ENCODE measurements around the gene DNAJC1.

DNAJC1 gene

GRCh38 chr10:21943633-21944265 is 59.8 kb downstream of the DNAJC1 start:
- no peaks in the 10 kb centered on the region for H3K27me3 ChIP-seq (replicated peaks; ENCODE audit: control insufficient read depth, insufficient read depth, low read length, poor library complexity, severe bottlenecking)
- H3K27ac ChIP-seq (ENCODE audit: insufficient read depth, low read length, poor library complexity, severe bottlenecking) = no peak overlapping the region
- no peaks in the 10 kb centered on the region for H3K4me1 ChIP-seq (ENCODE audit: control insufficient read depth, insufficient read depth, low read length, poor library complexity, severe bottlenecking)
- no peak overlapping the region for H3K4me3 ChIP-seq (ENCODE audit: insufficient read depth, low read depth, low read length, poor library complexity, severe bottlenecking)
- no peaks in the 10 kb centered on the region for H3K36me3 ChIP-seq (ENCODE audit: control insufficient read depth, insufficient read depth, low read length)
- no peaks in the 10 kb centered on the region for H3K9me3 ChIP-seq (ENCODE audit: control insufficient read depth, low read length)
- no peak for DNase-seq

GRCh38 chr10:21935439-21936023 is 68.0 kb downstream of the DNAJC1 start:
- Histone ChIP-seq H3K27me3 (replicated peaks; ENCODE audit: control insufficient read depth, insufficient read depth, low read length, poor library complexity, severe bottlenecking) (no peaks in the 10 kb centered on the region), H3K9me3 (ENCODE audit: control insufficient read depth, low read length) (peaks cover 10% of the 10 kb centered on the region), H3K27ac (ENCODE audit: insufficient read depth, low read length, poor library complexity, severe bottlenecking) (no peak overlapping the region), H3K36me3 (ENCODE audit: control insufficient read depth, insufficient read depth, low read length) (no peaks in the 10 kb centered on the region), H3K4me1 (ENCODE audit: control insufficient read depth, insufficient read depth, low read length, poor library complexity, severe bottlenecking) (no peaks in the 10 kb centered on the region), H3K4me3 (ENCODE audit: insufficient read depth, low read depth, low read length, poor library complexity, severe bottlenecking) (no peak overlapping the region)
- DNase-seq = no peak

GRCh38 chr10:21934307-21934706 is 69.2 kb downstream of the DNAJC1 start:
- peaks cover 10% of the 10 kb centered on the region for H3K9me3 ChIP-seq (ENCODE audit: control insufficient read depth, low read length)
- no peak for DNase-seq
- no peaks in the 10 kb centered on the region for H3K27me3 ChIP-seq (replicated peaks; ENCODE audit: control insufficient read depth, insufficient read depth, low read length, poor library complexity, severe bottlenecking)
- H3K4me3 ChIP-seq (ENCODE audit: insufficient read depth, low read depth, low read length, poor library complexity, severe bottlenecking) = no peak overlapping the region
- no peaks in the 10 kb centered on the region for H3K36me3 ChIP-seq (ENCODE audit: control insufficient read depth, insufficient read depth, low read length)
- no peak overlapping the region for H3K27ac ChIP-seq (ENCODE audit: insufficient read depth, low read length, poor library complexity, severe bottlenecking)
- H3K4me1 ChIP-seq (ENCODE audit: control insufficient read depth, insufficient read depth, low read length, poor library complexity, severe bottlenecking) = no peaks in the 10 kb centered on the region

DNA sequence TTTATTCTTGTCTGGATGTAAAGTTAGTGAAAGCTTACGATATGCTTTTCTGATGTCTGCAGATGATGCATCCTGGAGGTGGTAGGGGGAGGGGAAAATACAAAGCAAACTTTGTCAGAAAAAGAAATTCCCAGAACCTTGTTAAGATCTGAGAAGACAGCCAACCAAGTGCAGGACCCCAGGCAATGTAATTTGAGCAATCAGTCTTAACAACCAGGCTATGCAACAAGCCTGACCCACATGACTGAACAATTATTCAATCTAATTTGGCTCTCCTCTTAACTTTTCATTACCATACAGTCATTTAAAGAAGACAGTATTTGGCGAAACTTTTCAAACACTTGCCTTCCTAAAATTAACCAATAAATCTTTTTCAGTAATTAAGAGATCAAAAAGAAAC is 74.5 kb downstream of the DNAJC1 start:
- H3K4me3 ChIP-seq (ENCODE audit: insufficient read depth, low read depth, low read length, poor library complexity, severe bottlenecking) = no peak overlapping the region
- H3K36me3 ChIP-seq (ENCODE audit: control insufficient read depth, insufficient read depth, low read length) = no peaks in the 10 kb centered on the region
- no peak for DNase-seq
- no peaks in the 10 kb centered on the region for H3K27me3 ChIP-seq (replicated peaks; ENCODE audit: control insufficient read depth, insufficient read depth, low read length, poor library complexity, severe bottlenecking)
- H3K4me1 ChIP-seq (ENCODE audit: control insufficient read depth, insufficient read depth, low read length, poor library complexity, severe bottlenecking) = no peaks in the 10 kb centered on the region
- H3K9me3 ChIP-seq (ENCODE audit: control insufficient read depth, low read length) = no peaks in the 10 kb centered on the region
- no peak overlapping the region for H3K27ac ChIP-seq (ENCODE audit: insufficient read depth, low read length, poor library complexity, severe bottlenecking)

DNA sequence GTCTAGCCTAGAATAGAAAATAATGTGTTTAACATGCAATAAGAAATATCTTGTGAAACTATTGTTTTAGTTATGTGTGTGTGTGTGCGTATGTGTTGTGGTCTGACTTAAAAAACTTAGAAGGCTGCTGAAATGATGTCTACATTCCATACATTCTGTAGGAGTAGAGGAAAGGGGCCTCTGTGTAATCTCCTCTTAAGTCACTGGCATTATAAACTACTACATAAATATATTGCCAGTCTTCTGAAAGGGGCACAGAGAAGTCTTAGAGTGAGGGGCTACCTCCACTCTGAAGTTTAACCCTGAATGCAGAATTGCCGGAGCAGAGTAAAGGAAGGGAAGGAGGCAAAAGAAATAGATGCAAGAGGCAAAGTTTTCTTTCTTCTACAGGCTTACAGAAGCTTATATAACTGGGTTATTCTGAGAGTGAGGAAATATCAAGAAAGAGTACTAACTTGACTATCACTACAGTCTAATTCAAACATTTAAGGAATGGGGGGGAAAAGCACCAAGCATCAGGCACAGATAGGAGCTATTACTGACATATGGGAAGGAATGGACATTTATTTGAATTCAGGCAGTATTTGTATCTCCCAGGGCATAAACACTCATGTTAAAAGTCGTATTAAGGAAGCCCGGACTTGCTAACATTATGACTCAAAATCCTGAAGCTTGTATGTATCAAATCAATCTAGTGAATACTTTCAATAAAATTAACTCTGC is 75.7 kb downstream of the DNAJC1 start:
- Histone ChIP-seq H3K4me1 (ENCODE audit: control insufficient read depth, insufficient read depth, low read length, poor library complexity, severe bottlenecking) (no peaks in the 10 kb centered on the region), H3K27me3 (replicated peaks; ENCODE audit: control insufficient read depth, insufficient read depth, low read length, poor library complexity, severe bottlenecking) (no peaks in the 10 kb centered on the region), H3K27ac (ENCODE audit: insufficient read depth, low read length, poor library complexity, severe bottlenecking) (no peak overlapping the region), H3K9me3 (ENCODE audit: control insufficient read depth, low read length) (no peaks in the 10 kb centered on the region), H3K36me3 (ENCODE audit: control insufficient read depth, insufficient read depth, low read length) (no peaks in the 10 kb centered on the region), H3K4me3 (ENCODE audit: insufficient read depth, low read depth, low read length, poor library complexity, severe bottlenecking) (no peak overlapping the region)
- no peak for DNase-seq

DNA sequence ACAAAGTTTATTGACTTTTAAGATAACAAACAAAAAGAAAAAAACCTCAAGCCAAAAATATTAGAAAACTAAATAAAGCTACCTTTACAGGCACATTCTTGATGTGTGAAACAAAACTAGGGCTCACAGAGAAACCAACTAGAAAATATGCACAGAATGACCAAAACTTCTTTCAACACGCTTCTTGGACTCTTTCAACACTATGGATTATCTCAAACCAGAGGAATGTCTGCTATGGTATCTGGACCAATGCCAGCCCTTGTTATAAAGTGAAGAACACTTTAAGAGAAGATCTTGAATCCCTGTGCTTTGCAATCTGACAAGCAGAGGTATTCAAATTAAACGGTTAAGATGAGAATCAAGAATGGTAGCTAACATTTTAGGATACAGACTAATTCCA is 76.6 kb downstream of the DNAJC1 start:
- Histone ChIP-seq H3K27ac (ENCODE audit: insufficient read depth, low read length, poor library complexity, severe bottlenecking) (no peak overlapping the region), H3K4me3 (ENCODE audit: insufficient read depth, low read depth, low read length, poor library complexity, severe bottlenecking) (no peak overlapping the region), H3K36me3 (ENCODE audit: control insufficient read depth, insufficient read depth, low read length) (no peaks in the 10 kb centered on the region), H3K27me3 (replicated peaks; ENCODE audit: control insufficient read depth, insufficient read depth, low read length, poor library complexity, severe bottlenecking) (no peaks in the 10 kb centered on the region), H3K9me3 (ENCODE audit: control insufficient read depth, low read length) (no peaks in the 10 kb centered on the region), H3K4me1 (ENCODE audit: control insufficient read depth, insufficient read depth, low read length, poor library complexity, severe bottlenecking) (no peaks in the 10 kb centered on the region)
- DNase-seq = no peak

DNA sequence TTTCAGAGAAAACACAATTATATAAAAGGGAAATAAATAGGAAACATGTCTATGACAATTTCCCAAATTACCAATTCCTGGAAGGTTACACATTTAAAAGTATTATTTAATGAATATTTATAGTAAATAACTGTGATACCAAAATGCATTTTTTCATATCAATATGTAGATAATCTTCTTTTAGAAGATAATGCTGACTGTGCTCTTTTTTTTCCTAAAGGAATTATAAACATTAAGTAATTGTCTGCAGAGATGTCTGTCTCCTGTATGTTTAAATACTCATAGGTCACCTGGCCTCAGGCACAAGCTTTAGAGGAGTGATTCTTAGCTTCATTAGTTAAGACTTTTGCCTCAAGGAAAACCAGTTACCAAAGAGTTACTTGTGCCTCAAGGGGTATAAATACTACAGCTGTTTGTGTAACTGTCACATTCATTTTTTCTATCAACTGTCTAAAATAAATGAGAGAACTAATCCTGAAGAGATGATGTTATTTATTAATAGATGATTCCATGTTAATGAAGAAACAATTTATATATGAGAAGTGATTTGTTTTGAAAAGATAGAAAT is 77.1 kb downstream of the DNAJC1 start:
- H3K27me3 ChIP-seq (replicated peaks; ENCODE audit: control insufficient read depth, insufficient read depth, low read length, poor library complexity, severe bottlenecking) = no peaks in the 10 kb centered on the region
- H3K9me3 ChIP-seq (ENCODE audit: control insufficient read depth, low read length) = no peaks in the 10 kb centered on the region
- H3K27ac ChIP-seq (ENCODE audit: insufficient read depth, low read length, poor library complexity, severe bottlenecking) = no peak overlapping the region
- no peaks in the 10 kb centered on the region for H3K4me1 ChIP-seq (ENCODE audit: control insufficient read depth, insufficient read depth, low read length, poor library complexity, severe bottlenecking)
- H3K36me3 ChIP-seq (ENCODE audit: control insufficient read depth, insufficient read depth, low read length) = no peaks in the 10 kb centered on the region
- DNase-seq = no peak
- H3K4me3 ChIP-seq (ENCODE audit: insufficient read depth, low read depth, low read length, poor library complexity, severe bottlenecking) = no peak overlapping the region

DNA sequence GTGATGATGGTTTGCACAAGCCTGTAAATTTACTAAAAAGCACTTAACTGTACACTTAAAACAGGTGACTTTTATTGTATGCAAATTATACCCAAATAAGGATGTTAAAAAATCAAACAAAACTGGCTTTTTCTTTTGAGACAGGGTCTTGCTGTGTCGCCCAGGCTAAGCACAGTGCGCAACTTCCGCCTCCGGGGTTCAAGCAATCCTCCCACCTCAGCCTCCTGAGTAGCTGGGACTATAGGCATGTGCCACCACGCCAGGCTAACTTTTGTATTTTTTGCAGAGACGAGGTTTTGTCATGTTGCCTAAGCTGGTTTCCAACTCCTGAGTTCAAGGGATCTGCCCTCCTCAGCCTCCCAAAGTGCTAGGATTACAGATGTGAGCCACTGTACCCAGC is 77.7 kb downstream of the DNAJC1 start:
- H3K36me3 ChIP-seq (ENCODE audit: control insufficient read depth, insufficient read depth, low read length) = no peaks in the 10 kb centered on the region
- no peak for DNase-seq
- H3K4me3 ChIP-seq (ENCODE audit: insufficient read depth, low read depth, low read length, poor library complexity, severe bottlenecking) = no peak overlapping the region
- no peaks in the 10 kb centered on the region for H3K27me3 ChIP-seq (replicated peaks; ENCODE audit: control insufficient read depth, insufficient read depth, low read length, poor library complexity, severe bottlenecking)
- H3K27ac ChIP-seq (ENCODE audit: insufficient read depth, low read length, poor library complexity, severe bottlenecking) = no peak overlapping the region
- H3K4me1 ChIP-seq (ENCODE audit: control insufficient read depth, insufficient read depth, low read length, poor library complexity, severe bottlenecking) = no peaks in the 10 kb centered on the region
- no peaks in the 10 kb centered on the region for H3K9me3 ChIP-seq (ENCODE audit: control insufficient read depth, low read length)

DNA sequence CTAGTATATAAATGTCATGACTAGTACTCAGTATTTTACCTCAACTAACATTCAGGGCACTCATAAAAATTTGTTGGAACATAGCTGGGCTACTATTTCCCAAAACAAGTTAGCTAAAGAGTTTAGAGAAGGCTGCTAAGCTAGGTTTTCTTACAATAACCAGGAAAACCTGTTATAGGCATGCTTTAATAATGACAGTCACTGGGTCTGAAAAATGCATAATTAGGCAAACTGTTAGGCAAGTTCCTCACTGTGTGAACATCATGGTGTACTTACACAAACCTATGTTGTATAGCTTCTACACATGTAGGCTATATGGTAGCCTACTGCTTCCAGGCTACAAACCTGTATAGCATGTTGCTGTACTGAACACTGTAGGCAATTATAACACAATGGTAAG is 79.0 kb downstream of the DNAJC1 start:
- Histone ChIP-seq H3K4me3 (ENCODE audit: insufficient read depth, low read depth, low read length, poor library complexity, severe bottlenecking) (no peak overlapping the region), H3K4me1 (ENCODE audit: control insufficient read depth, insufficient read depth, low read length, poor library complexity, severe bottlenecking) (no peaks in the 10 kb centered on the region), H3K36me3 (ENCODE audit: control insufficient read depth, insufficient read depth, low read length) (no peaks in the 10 kb centered on the region), H3K9me3 (ENCODE audit: control insufficient read depth, low read length) (no peaks in the 10 kb centered on the region), H3K27ac (ENCODE audit: insufficient read depth, low read length, poor library complexity, severe bottlenecking) (no peak overlapping the region), H3K27me3 (replicated peaks; ENCODE audit: control insufficient read depth, insufficient read depth, low read length, poor library complexity, severe bottlenecking) (no peaks in the 10 kb centered on the region)
- no peak for DNase-seq

- H3K4me1 ChIP-seq (ENCODE audit: control insufficient read depth, insufficient read depth, low read length, poor library complexity, severe bottlenecking) = no peaks in the 10 kb centered on the region
- H3K4me3 ChIP-seq (ENCODE audit: insufficient read depth, low read depth, low read length, poor library complexity, severe bottlenecking) = no peak overlapping the region
- no peak for DNase-seq
- no peaks in the 10 kb centered on the region for H3K9me3 ChIP-seq (ENCODE audit: control insufficient read depth, low read length)
- no peaks in the 10 kb centered on the region for H3K36me3 ChIP-seq (ENCODE audit: control insufficient read depth, insufficient read depth, low read length)
- H3K27ac ChIP-seq (ENCODE audit: insufficient read depth, low read length, poor library complexity, severe bottlenecking) = no peak overlapping the region
- H3K27me3 ChIP-seq (replicated peaks; ENCODE audit: control insufficient read depth, insufficient read depth, low read length, poor library complexity, severe bottlenecking) = no peaks in the 10 kb centered on the region
These were observed 82.9 kb downstream of the DNAJC1 start for GRCh38 chr10:21920633-21921032.
